ENCODE data around the gene ABHD3.
"Not testable (repeated sequence)": the region's sequence is repeated elsewhere in the genome, so short reads cannot be mapped to it uniquely, and the experiment has no call there.

ABHD3 gene

DNA sequence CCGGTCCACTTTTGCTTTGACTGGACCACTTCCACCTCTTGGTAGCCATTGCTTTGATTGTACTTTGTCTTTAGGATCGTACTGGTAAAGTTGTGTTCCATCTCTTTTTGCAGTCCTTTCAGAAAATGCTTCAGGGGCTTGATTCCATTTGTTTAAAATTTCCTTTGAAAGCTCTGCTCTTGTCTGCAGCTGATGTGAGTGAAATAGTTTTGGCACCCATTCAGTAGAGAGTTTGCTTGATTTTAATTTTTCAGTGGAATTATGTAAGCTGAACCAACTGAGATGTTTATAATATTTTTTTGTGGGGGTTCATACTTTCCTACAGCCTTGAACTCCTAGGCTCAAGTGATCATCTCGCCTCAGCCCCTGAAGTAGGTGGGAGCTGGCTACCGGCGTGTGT is 28.4 kb upstream of the ABHD3 start:
- no peak overlapping the region for H3K4me3 ChIP-seq (ENCODE audit: control insufficient read depth, low read depth, low read length)
- no peak for DNase-seq (ENCODE audit: low read depth)
- TF ChIP-seq, protein P1, sequence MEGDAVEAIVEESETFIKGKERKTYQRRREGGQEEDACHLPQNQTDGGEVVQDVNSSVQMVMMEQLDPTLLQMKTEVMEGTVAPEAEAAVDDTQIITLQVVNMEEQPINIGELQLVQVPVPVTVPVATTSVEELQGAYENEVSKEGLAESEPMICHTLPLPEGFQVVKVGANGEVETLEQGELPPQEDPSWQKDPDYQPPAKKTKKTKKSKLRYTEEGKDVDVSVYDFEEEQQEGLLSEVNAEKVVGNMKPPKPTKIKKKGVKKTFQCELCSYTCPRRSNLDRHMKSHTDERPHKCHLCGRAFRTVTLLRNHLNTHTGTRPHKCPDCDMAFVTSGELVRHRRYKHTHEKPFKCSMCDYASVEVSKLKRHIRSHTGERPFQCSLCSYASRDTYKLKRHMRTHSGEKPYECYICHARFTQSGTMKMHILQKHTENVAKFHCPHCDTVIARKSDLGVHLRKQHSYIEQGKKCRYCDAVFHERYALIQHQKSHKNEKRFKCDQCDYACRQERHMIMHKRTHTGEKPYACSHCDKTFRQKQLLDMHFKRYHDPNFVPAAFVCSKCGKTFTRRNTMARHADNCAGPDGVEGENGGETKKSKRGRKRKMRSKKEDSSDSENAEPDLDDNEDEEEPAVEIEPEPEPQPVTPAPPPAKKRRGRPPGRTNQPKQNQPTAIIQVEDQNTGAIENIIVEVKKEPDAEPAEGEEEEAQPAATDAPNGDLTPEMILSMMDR (conservative IDR thresholded peaks at IDR 0.05; ENCODE audit: control insufficient read depth, insufficient read depth, low read depth, low read length): no peak

DNA sequence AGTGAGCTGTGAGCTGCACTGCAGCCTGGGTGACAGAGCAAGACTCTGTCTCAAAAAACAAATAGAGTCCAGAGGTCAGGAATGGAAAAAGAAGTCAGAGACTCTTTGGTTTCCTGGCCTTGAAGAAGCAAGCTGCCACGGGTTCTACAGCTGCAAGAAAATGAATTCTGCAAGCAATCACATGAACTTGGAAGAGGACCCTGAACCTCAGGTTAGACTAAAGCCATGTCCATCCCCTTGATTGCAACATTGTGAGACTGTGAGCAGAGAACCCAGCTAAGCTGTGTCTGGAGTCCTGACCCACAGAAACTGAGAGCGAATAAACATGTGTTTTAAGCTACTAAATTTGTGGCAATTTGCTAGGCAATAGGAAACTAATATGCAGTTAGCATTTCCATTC is 23.1 kb upstream of the ABHD3 start:
- H3K4me3 ChIP-seq (ENCODE audit: control insufficient read depth, low read depth, low read length): no peak overlapping the region
- no peak for DNase-seq (ENCODE audit: low read depth)
- TF ChIP-seq, protein P1 (conservative IDR thresholded peaks at IDR 0.05; ENCODE audit: control insufficient read depth, insufficient read depth, low read depth, low read length): no peak

DNA sequence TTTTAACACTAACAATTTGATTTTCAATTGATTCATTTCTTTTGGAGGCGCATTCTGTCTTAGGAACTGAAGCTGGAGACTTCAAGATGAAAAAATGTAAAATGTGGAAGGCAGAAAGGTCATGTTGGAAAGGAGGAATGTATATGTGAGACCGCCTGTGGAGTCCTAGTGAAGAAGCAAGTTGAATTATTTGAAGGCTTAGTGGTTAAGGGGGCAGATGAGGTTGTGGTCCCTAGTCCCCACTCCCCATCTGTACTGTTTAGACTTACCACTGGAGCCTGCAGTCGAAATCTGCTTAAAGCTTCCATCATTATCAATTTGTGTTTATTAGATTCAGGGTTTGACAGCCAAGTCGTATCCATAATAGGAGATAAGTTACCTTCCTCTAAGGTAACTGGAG is 20.6 kb upstream of the ABHD3 start:
- no peak overlapping the region for H3K4me3 ChIP-seq (ENCODE audit: control insufficient read depth, low read depth, low read length)
- TF ChIP-seq, protein P1 (conservative IDR thresholded peaks at IDR 0.05; ENCODE audit: control insufficient read depth, insufficient read depth, low read depth, low read length): no peak
- DNase-seq (ENCODE audit: low read depth): no peak

DNA sequence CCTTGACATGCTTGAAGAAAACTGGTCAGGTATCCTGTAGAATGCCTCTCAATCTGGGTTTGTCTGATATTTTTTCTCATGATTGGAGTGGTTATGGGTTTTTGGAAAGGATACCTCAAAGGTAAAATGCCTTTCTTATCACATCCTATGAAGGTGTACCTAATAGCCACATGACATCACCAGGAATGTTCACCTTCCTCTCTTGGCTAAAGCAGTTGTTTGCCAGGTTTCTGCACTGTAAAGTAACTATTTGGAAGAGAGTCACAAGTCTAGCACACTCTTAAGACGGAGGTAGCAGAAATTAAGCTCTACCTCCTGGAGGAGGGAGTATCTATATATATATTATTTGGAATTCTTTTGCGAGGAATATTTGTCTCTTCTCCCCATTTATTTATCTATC is 18.1 kb upstream of the ABHD3 start:
- TF ChIP-seq, protein P1 (conservative IDR thresholded peaks at IDR 0.05; ENCODE audit: control insufficient read depth, insufficient read depth, low read depth, low read length): no peak
- H3K4me3 ChIP-seq (ENCODE audit: control insufficient read depth, low read depth, low read length): no peak overlapping the region
- no peak for DNase-seq (ENCODE audit: low read depth)

DNA sequence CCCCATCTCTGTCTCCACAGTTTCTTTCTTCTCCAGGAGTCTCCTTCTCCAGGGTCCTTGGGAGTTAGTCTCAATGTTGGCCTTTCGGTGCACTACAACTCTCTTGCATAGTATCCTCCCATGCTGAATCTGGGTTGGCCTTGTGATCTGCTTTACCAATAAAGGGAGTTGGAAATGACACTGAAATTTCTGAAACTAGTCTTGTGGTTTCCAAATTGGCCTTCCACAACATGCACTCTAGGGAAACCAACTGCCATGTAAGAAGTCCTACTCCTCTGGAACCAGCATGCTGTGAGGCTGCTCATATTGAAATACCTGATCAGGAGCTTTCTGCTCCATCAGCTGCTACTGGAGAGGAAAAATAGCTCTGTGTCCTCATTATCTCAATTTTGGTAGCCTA is 9.9 kb upstream of the ABHD3 start:
- DNase-seq (ENCODE audit: low read depth): no peak
- TF ChIP-seq, protein P1 (conservative IDR thresholded peaks at IDR 0.05; ENCODE audit: control insufficient read depth, insufficient read depth, low read depth, low read length): no peak
- no peak overlapping the region for H3K4me3 ChIP-seq (ENCODE audit: control insufficient read depth, low read depth, low read length)

DNA sequence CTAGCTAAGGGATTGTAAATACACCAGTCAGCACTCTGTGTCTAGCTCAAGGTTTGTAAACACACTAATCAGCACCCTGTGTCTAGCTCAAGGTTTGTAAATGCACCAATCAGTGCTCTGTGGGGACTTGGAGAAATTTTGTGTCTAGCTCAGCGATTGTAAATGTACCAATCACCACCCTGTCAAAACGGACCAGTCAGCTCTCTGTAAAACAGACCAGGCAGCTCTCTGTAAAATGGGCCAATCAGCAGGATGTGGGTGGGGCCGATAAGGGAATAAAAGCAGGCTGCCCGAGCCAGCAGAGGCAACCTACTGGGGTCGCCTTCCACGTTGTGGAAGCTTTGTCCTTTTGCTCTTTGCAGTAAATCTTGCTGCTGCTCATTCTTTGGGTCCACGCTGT is 2.6 kb upstream of the ABHD3 start:
- not testable (repeated sequence) for DNase-seq (ENCODE audit: low read depth); H3K4me3 ChIP-seq (ENCODE audit: control insufficient read depth, low read depth, low read length)

DNA sequence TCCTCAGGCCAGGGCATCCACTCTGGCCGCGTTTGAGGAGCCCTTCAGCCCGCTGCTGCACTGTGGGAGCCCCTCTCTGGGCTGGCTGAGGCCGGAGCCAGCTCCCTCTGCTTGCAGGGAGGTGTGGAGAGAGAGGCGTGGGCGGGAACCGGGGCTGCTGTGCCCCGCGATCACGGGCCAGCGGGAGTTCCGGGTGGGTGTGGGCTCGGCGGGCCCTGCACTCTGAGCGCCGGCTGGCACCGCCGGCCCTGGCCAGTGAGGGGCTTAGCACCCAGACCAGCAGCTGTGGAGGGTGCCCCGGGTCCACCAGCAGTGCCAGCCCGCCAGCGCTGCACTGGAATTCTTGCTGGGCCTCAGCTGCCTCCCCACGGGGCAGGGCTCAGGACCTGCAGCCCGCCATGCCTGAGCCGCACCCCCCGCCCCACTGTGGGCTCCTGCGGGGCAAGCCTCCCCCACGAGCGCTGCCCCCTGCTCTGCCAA is 1.9 kb upstream of the ABHD3 start:
- no peak overlapping the region for H3K4me3 ChIP-seq (ENCODE audit: control insufficient read depth, low read depth, low read length)
- no peak for DNase-seq (ENCODE audit: low read depth)
- TF ChIP-seq, protein P1 (conservative IDR thresholded peaks at IDR 0.05; ENCODE audit: control insufficient read depth, insufficient read depth, low read depth, low read length): no peak
